SU-DHL-6 (cell line): Measurements from ENCODE around the gene ARMC9.

Source experiments
- H2AFZ ChIP-seq: fragments of 200-600 bp; sonication (generic); 2 replicates; pipeline ENCODE4 v1.6.1; 2014; ENCODE audit warnings: low read depth, mild to moderate bottlenecking, moderate library complexity, mixed read lengths, antibody characterized with exemption, low read length; ENCODE audit not compliant: severe bottlenecking
- H3F3A ChIP-seq: fragments of 200-600 bp; shearing (Covaris generic); 2 replicates; pipeline ENCODE4 v1.6.0; 2016; ENCODE audit warnings: antibody characterized with exemption, mild to moderate bottlenecking; ENCODE audit not compliant: insufficient read depth
- H3K27ac ChIP-seq: fragments of 200-600 bp; sonication (generic); 2 replicates; pipeline ENCODE4 v1.5.1; 2016; ENCODE audit warnings: low read depth, mild to moderate bottlenecking, low read length, moderate library complexity, mixed read lengths
- H3K27me3 ChIP-seq: fragments of 200-600 bp; sonication (generic), shearing (Covaris generic); 2 replicates; pipeline ENCODE4 v1.6.0; 2014; ENCODE audit warnings: mild to moderate bottlenecking, low read length
- H3K36me3 ChIP-seq: fragments of 200-600 bp; sonication (generic); 2 replicates; pipeline ENCODE4 v1.6.1; 2014; ENCODE audit warnings: mild to moderate bottlenecking, low read length, mixed read lengths
- H3K4me2 ChIP-seq: fragments of 300-600, 200-600 bp; shearing (Covaris generic), sonication (generic); 2 replicates; pipeline ENCODE4 v1.6.0; 2014; ENCODE audit warnings: low read length, low read depth, mild to moderate bottlenecking; ENCODE audit not compliant: poor library complexity, severe bottlenecking
- H3K4me3 ChIP-seq: fragments of 200-600 bp; sonication (generic); 2 replicates; pipeline ENCODE4 v1.5.1; 2014; ENCODE audit warnings: antibody characterized with exemption, low read length, mild to moderate bottlenecking, mixed read lengths; ENCODE audit not compliant: insufficient read depth, poor library complexity, severe bottlenecking
- H3K79me2 ChIP-seq: fragments of 200-600 bp; sonication (generic); 2 replicates; pipeline ENCODE4 v1.6.1; 2014; ENCODE audit warnings: mild to moderate bottlenecking, low read length, moderate library complexity; ENCODE audit not compliant: insufficient read depth
- H3K9ac ChIP-seq: fragments of 200-600 bp; sonication (generic); 2 replicates; pipeline ENCODE4 v1.7.0; 2014; ENCODE audit warnings: mild to moderate bottlenecking, low read length
- H3K9me2 ChIP-seq: fragments of 200-600 bp; sonication (generic); replicated peaks from 2 replicates; pipeline ENCODE4 v1.6.1; 2014; ENCODE audit warnings: low read length; ENCODE audit not compliant: insufficient read depth
- H3K9me3 ChIP-seq: fragments of 200-600 bp; sonication (generic); 2 replicates; pipeline ENCODE4 v1.6.1; 2014; ENCODE audit warnings: low read length, mixed read lengths; ENCODE audit not compliant: insufficient read depth
- H4K20me1 ChIP-seq: fragments of 200-600 bp; sonication (generic); 2 replicates; pipeline ENCODE4 v1.6.1; 2014; ENCODE audit warnings: low read depth, mild to moderate bottlenecking, antibody characterized with exemption, low read length, moderate library complexity, mixed read lengths
- EZH2phosphoT487 ChIP-seq: fragments of 200-600 bp; sonication (generic), shearing (Covaris generic); conservative IDR thresholded peaks from 2 replicates; pipeline ENCODE4 v1.6.1; 2018; ENCODE audit warnings: mild to moderate bottlenecking, antibody characterized with exemption, low read length, moderate library complexity, mixed read lengths
- TF ChIP-seq, protein P1 (sequence below): fragments of 200-600 bp; sonication (generic); IDR thresholded peaks from one replicate; pipeline ENCODE4 v1.5.1; 2017; ENCODE audit warnings: antibody characterized with exemption, mild to moderate bottlenecking, low read length, moderate library complexity; ENCODE audit not compliant: insufficient read depth, poor library complexity, severe bottlenecking

Gene ARMC9

DNA sequence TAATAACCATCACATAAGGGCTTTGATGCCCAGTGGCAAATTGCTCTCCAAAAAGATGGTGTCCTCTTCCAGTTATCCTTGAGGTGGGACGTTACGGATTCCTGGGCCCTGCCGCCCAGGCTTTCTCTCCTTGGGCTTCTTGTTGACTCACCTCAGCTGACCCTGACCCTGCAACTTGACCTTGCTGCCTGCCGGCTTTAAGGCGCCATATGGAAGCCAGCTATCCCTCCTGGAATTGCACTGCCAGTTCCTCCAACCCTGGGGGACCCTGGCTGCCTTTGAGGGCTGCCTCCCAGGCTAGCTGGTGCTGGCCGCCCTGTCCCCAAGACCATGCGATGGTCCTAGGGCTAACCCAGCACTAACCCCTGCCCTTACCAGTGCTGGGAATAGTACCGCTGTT lies 168.7 kb downstream of the ARMC9 start:
- Histone ChIP-seq H3K9me2 (no peaks in the 10 kb centered on the region), H2AFZ (no peak overlapping the region), H3K27ac (no peak overlapping the region), H3K4me3 (no peak overlapping the region), H4K20me1 (no peaks in the 10 kb centered on the region), H3K9me3 (no peaks in the 10 kb centered on the region), H3K4me2 (no peak overlapping the region), H3K27me3 (no peaks in the 10 kb centered on the region), H3K9ac (no peak overlapping the region), H3F3A (no peaks in the 10 kb centered on the region), H3K79me2 (no peaks in the 10 kb centered on the region), H3K36me3 (no peaks in the 10 kb centered on the region)
- TF ChIP-seq, protein P1, sequence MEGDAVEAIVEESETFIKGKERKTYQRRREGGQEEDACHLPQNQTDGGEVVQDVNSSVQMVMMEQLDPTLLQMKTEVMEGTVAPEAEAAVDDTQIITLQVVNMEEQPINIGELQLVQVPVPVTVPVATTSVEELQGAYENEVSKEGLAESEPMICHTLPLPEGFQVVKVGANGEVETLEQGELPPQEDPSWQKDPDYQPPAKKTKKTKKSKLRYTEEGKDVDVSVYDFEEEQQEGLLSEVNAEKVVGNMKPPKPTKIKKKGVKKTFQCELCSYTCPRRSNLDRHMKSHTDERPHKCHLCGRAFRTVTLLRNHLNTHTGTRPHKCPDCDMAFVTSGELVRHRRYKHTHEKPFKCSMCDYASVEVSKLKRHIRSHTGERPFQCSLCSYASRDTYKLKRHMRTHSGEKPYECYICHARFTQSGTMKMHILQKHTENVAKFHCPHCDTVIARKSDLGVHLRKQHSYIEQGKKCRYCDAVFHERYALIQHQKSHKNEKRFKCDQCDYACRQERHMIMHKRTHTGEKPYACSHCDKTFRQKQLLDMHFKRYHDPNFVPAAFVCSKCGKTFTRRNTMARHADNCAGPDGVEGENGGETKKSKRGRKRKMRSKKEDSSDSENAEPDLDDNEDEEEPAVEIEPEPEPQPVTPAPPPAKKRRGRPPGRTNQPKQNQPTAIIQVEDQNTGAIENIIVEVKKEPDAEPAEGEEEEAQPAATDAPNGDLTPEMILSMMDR = no peak
- TF ChIP-seq EZH2phosphoT487 = no peak

DNA sequence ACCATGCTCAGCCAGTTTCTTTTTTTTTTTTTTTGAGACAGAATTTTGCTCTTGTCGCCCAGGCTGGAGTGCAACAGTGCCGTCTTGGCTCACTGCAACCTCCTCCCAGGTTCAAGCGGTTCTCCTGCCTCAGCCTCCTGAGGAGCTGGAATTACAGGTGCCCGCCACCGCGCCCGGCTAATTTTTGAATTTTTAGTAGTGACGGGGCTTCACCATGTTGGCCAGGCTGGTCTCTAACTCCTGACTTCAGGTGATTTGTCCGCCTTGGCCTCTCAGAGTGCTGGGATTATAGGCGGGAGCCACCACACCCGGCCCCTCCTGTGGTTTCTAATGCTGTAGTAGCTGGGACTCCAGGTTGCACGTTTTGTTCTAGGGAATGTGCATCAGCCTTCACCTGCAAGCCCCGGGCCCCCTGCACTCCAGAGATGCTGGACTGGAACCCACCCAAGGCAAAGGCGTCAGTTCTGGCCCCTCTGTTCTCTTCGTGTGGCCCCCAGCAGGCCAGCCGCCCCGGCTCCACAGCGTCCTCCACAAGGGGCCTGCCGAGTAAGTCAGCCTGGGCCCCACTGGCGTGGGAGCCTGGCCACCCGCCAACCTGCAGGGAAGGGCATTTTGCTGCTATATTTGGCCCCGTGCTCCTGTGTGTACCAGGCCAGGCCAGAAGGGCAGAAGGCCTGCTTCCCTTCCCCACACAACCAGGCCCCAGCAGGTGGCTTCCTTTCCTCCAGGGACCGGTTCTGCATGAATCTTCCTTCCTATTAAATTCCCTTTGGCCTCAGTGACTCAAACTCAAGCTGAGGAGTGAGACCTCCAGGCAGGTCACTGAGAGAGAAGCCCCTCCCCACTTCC lies 171.4 kb downstream of the ARMC9 start:
- Histone ChIP-seq H3K36me3 (no peaks in the 10 kb centered on the region), H3K9me2 (no peaks in the 10 kb centered on the region), H3K27ac (no peak overlapping the region), H2AFZ (no peak overlapping the region), H4K20me1 (no peaks in the 10 kb centered on the region), H3F3A (no peaks in the 10 kb centered on the region), H3K4me3 (no peak overlapping the region), H3K79me2 (no peaks in the 10 kb centered on the region), H3K9me3 (no peaks in the 10 kb centered on the region), H3K9ac (no peak overlapping the region), H3K4me2 (no peak overlapping the region), H3K27me3 (no peaks in the 10 kb centered on the region)
- TF ChIP-seq EZH2phosphoT487 = no peak
- TF ChIP-seq, protein P1 = no peak

DNA sequence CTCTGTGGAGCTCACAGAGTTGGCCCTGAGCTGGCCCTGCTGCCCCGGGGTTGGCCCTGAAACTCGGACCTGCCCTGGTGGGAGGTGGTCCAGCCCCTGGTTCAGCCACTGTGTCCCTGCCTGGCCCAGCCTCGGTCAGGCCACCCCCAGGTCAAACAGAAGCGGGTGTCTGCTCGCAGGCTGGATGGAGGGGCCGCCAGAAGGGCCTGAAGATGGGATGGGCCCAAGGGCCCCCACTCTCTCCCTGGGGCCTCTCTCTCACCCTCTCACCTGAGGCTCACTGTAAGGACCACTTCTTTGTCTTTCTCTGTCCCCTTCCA lies 172.0 kb downstream of the ARMC9 start:
- no peak overlapping the region for H3K9ac ChIP-seq
- no peak overlapping the region for H3K4me2 ChIP-seq
- H3K9me3 ChIP-seq = no peaks in the 10 kb centered on the region
- no peaks in the 10 kb centered on the region for H4K20me1 ChIP-seq
- H3K27me3 ChIP-seq = no peaks in the 10 kb centered on the region
- no peaks in the 10 kb centered on the region for H3K9me2 ChIP-seq
- TF ChIP-seq EZH2phosphoT487 = no peak
- TF ChIP-seq, protein P1 = no peak
- H3F3A ChIP-seq = no peaks in the 10 kb centered on the region
- H3K4me3 ChIP-seq = no peak overlapping the region
- no peak overlapping the region for H3K27ac ChIP-seq
- H3K79me2 ChIP-seq = no peaks in the 10 kb centered on the region
- no peaks in the 10 kb centered on the region for H3K36me3 ChIP-seq
- no peak overlapping the region for H2AFZ ChIP-seq
